Loucy (cell line): ENCODE results near the gene TLR5.

Experiments
- H2AFZ ChIP-seq: fragments of 200-600 bp; sonication (generic); 2 replicates; pipeline ENCODE4 v1.6.0; 2016; ENCODE audit warnings: antibody characterized with exemption, mild to moderate bottlenecking, low read length, moderate library complexity
- H3F3A ChIP-seq: fragments of 200-600 bp; 2 replicates; pipeline ENCODE4 v1.6.0; 2016; ENCODE audit warnings: antibody characterized with exemption, low read depth, mild to moderate bottlenecking
- H3K27me3 ChIP-seq: fragments of 200-600 bp; sonication (generic); 2 replicates; pipeline ENCODE4 v1.6.1; 2014; ENCODE audit warnings: low read length, mild to moderate bottlenecking; ENCODE audit not compliant: insufficient read depth, poor library complexity, severe bottlenecking
- H3K36me3 ChIP-seq: fragments of 200-600 bp; sonication (generic); 2 replicates; pipeline ENCODE4 v1.6.1; 2016; ENCODE audit warnings: low read length; ENCODE audit not compliant: insufficient read depth
- H3K4me1 ChIP-seq: fragments of 200-600 bp; sonication (generic); 2 replicates; pipeline ENCODE4 v1.5.1; 2014; ENCODE audit warnings: low read length, mild to moderate bottlenecking; ENCODE audit not compliant: insufficient read depth, poor library complexity, severe bottlenecking
- H3K4me2 ChIP-seq: fragments of 200-600 bp; sonication (generic); 2 replicates; pipeline ENCODE4 v1.6.0; 2014; ENCODE audit warnings: antibody characterized with exemption, low read length, low read depth, mild to moderate bottlenecking; ENCODE audit not compliant: poor library complexity, severe bottlenecking
- H3K4me3 ChIP-seq: fragments of 200-600 bp; sonication (generic); 2 replicates; pipeline ENCODE4 v1.5.1; 2014; ENCODE audit warnings: low read length, mild to moderate bottlenecking, mixed read lengths; ENCODE audit not compliant: poor library complexity, severe bottlenecking
- H3K79me2 ChIP-seq: fragments of 200-600 bp; sonication (generic); 2 replicates; pipeline ENCODE4 v1.6.1; 2014; ENCODE audit warnings: low read length; ENCODE audit not compliant: insufficient read depth
- H3K9ac ChIP-seq: fragments of 200-600 bp; sonication (generic); 2 replicates; pipeline ENCODE4 v1.6.0; 2014; ENCODE audit warnings: mild to moderate bottlenecking, low read depth, low read length, moderate library complexity; ENCODE audit not compliant: poor library complexity, severe bottlenecking
- H3K9me2 ChIP-seq: fragments of 200-600 bp; sonication (generic); replicated peaks from 2 replicates; pipeline ENCODE4 v1.6.1; 2016; ENCODE audit warnings: low read depth, low read length, mixed read lengths
- H3K9me3 ChIP-seq: fragments of 200-600 bp; sonication (generic); 2 replicates; pipeline ENCODE4 v1.6.1; 2014; ENCODE audit warnings: mild to moderate bottlenecking, antibody characterized with exemption, low read length, low read depth; ENCODE audit not compliant: insufficient read depth
- H4K20me1 ChIP-seq: fragments of 200-600 bp; sonication (generic); 2 replicates; pipeline ENCODE4 v1.6.0; 2014; ENCODE audit warnings: antibody characterized with exemption, low read length, mild to moderate bottlenecking; ENCODE audit not compliant: insufficient read depth, poor library complexity, severe bottlenecking
- EZH2phosphoT487 ChIP-seq: fragments of 200-600 bp; IDR thresholded peaks from 2 replicates; pipeline ENCODE4 v1.6.1; 2018; ENCODE audit warnings: antibody characterized with exemption, mild to moderate bottlenecking, moderate library complexity, borderline replicate concordance
- TF ChIP-seq, protein P1 (sequence below): fragments of 200-600 bp; sonication (generic); conservative IDR thresholded peaks from 2 replicates; pipeline ENCODE4 v1.5.1; 2014; ENCODE audit warnings: mild to moderate bottlenecking, antibody characterized with exemption, low read length

The TLR5 gene

DNA sequence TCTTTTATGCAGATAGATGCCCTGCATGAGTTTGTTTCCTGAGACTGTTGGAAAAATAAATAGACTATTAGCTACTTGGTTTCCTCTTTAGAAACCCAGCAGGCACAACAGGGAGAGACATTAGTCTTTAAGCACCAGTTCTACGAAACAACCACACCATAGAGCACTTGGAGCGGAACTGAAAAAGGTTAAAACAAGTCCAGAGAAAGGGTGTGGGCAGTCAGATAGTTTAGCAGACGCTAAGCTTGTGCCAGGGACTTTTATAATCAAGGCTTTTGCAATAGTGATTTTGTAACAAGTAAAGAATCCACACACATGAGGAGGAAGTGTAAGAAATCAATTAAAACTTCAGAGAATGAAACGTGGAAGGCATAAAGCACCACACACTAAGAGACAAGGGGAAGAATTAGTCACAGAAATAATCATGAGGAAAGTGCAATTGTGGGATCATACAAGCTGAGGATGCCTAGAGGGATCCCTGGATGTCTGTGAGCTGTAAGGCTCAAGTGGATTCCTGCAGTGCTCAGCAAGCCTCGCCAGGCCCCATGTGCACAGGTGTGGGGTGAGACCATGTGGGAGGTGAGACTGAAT lies 37.8 kb upstream of the TLR5 start:
- Histone ChIP-seq H3K36me3 (no peaks in the 10 kb centered on the region), H3K9ac (no peak overlapping the region), H3K4me3 (no peak overlapping the region), H3K9me3 (no peaks in the 10 kb centered on the region), H3K4me2 (no peak overlapping the region), H3K9me2 (no peaks in the 10 kb centered on the region), H4K20me1 (no peaks in the 10 kb centered on the region), H3K79me2 (no peaks in the 10 kb centered on the region), H3K27me3 (no peaks in the 10 kb centered on the region), H2AFZ (no peak overlapping the region), H3F3A (no peaks in the 10 kb centered on the region), H3K4me1 (no peaks in the 10 kb centered on the region)
- TF ChIP-seq, protein P1, sequence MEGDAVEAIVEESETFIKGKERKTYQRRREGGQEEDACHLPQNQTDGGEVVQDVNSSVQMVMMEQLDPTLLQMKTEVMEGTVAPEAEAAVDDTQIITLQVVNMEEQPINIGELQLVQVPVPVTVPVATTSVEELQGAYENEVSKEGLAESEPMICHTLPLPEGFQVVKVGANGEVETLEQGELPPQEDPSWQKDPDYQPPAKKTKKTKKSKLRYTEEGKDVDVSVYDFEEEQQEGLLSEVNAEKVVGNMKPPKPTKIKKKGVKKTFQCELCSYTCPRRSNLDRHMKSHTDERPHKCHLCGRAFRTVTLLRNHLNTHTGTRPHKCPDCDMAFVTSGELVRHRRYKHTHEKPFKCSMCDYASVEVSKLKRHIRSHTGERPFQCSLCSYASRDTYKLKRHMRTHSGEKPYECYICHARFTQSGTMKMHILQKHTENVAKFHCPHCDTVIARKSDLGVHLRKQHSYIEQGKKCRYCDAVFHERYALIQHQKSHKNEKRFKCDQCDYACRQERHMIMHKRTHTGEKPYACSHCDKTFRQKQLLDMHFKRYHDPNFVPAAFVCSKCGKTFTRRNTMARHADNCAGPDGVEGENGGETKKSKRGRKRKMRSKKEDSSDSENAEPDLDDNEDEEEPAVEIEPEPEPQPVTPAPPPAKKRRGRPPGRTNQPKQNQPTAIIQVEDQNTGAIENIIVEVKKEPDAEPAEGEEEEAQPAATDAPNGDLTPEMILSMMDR = no peak
- no peak for TF ChIP-seq EZH2phosphoT487

DNA sequence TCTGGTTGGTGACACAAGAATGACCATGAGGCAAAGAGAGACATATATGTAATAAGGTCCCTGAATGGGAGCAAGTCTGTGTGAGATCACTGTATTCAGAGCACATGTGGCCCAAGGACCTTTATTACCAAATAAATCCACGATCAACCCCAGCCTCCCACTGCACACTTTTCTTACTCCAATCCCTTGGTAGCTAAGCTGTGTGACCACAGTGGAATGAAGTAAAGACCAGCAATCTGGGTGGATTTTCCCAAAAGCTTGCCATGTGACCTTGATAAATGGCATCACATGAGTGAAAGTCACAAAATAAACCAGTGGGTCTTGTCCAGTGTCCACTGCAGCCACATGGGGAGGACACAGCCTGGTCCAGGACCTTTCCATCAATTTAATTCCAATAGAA lies 36.7 kb upstream of the TLR5 start:
- no peak for TF ChIP-seq EZH2phosphoT487
- TF ChIP-seq, protein P1 = no peak
- Histone ChIP-seq H3K27me3 (no peaks in the 10 kb centered on the region), H3K36me3 (no peaks in the 10 kb centered on the region), H3K9ac (no peak overlapping the region), H3K9me3 (no peaks in the 10 kb centered on the region), H3K4me2 (no peak overlapping the region), H3K79me2 (no peaks in the 10 kb centered on the region), H4K20me1 (no peaks in the 10 kb centered on the region), H2AFZ (no peak overlapping the region), H3K9me2 (no peaks in the 10 kb centered on the region), H3F3A (no peaks in the 10 kb centered on the region), H3K4me3 (no peak overlapping the region), H3K4me1 (no peaks in the 10 kb centered on the region)

DNA sequence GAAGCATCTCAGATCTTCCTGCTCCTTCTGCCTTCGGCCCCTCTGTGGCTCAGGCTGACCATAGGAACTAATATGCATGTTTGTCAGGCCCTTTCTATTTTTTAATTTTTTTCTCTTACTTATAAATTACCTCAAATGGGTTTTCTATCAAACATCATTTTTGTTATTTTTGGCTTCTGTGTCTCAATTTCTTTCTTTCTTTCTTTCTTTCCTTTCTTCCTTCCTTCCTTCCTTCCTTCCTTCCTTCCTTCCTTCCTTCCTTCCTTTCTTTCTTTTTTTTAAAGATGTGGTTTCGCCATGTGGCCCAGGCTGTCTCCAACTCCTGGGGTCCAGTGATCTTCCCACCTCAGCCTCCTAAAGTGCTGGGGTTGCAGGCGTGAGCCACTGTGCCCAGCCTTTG lies 36.2 kb upstream of the TLR5 start:
- no peak overlapping the region for H3K4me3 ChIP-seq

More for the DNA sequence above, 36.2 kb upstream of the TLR5 start:
- Histone ChIP-seq H3K36me3 (no peaks in the 10 kb centered on the region), H3K9ac (no peak overlapping the region), H4K20me1 (no peaks in the 10 kb centered on the region), H3K4me1 (no peaks in the 10 kb centered on the region), H3K9me2 (no peaks in the 10 kb centered on the region), H3F3A (no peaks in the 10 kb centered on the region), H3K4me2 (no peak overlapping the region), H2AFZ (no peak overlapping the region), H3K9me3 (no peaks in the 10 kb centered on the region), H3K27me3 (no peaks in the 10 kb centered on the region), H3K79me2 (no peaks in the 10 kb centered on the region)
- TF ChIP-seq, protein P1 = no peak
- no peak for TF ChIP-seq EZH2phosphoT487
